ENCODE data around the gene DGKD. TPM values are rescaled to one million over a fixed set of nuclear protein-coding genes. Genes with fewer than 3 reads are reported as not detected.

DGKD gene
- total RNA-seq, 1 experiment from 2014 or later = 52.0 TPM

DNA sequence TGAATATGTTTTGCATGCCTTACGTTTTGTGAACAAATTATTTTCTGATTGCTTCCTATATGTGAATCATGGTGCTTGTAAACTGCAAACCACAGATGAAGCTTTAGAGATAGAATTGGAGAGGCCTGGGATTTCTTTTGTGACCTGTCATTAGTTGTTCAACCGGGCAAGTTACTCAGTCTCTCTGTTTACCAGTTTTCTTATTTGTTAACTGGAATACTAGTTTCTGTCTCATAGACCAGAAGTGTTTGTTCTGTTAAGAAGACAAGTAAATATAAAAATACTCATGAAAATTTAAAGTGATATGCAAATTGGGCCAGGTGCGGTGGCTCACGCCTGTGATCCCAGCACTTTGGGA is 27.3 kb downstream of the DGKD start:
- Histone ChIP-seq H3K36me3 (ENCODE audit: control insufficient read depth in 1 of 2, insufficient read depth in 2 of 2, low read length in 2 of 2) (no peaks in the 10 kb centered on the region; a peak in 1 of 4 replicates), H3K79me2 (ENCODE audit: insufficient read depth, low read length) (peaks cover 82% of the 10 kb centered on the region), H2AFZ (ENCODE audit: low read depth, low read length, poor library complexity, severe bottlenecking) (no peak overlapping the region), H3K9me3 (ENCODE audit: control insufficient read depth in 1 of 2, insufficient read depth in 1 of 2, low read depth in 1 of 2, low read length in 2 of 2) (no peaks in the 10 kb centered on the region), H3K4me3 (replicated peaks in 1 of 2; ENCODE audit: low read depth in 1 of 2, low read length in 2 of 2) (no peak overlapping the region), H3K9ac (ENCODE audit: low read length) (no peak overlapping the region), H3K9me2 (ENCODE audit: insufficient read depth) (no peaks in the 10 kb centered on the region), H3K4me2 (ENCODE audit: low read length) (no peak overlapping the region), H3K27me3 (ENCODE audit: insufficient read depth, low read length) (no peaks in the 10 kb centered on the region), H3K27ac (ENCODE audit: low read depth, low read length) (no peak overlapping the region), H3K4me1 (ENCODE audit: control insufficient read depth in 1 of 2, insufficient read depth in 2 of 2, low read length in 2 of 2) (0 out of 4 replicates have a peak, but pooled peaks cover 0 to 4% of the 10 kb centered on the region in 2 experiments), H4K20me1 (ENCODE audit: insufficient read depth) (no peaks in the 10 kb centered on the region)
- DNase-seq (ENCODE audit: low read depth, low spot score) (no peak), ATAC-seq (no peak)
- ChIA-PET POLR2A (no interaction called here), RAD21 (ENCODE audit: low non-redundant PET in 1 of 2, low total read pairs in 2 of 2, uncharacterized antibody in 2 of 2, unreplicated experiment in 2 of 2) (no interaction called here), CTCF (no interaction called here)
- intact Hi-C loops (cut with micrococcal nuclease) = no loop called here
- TF ChIP-seq, protein P1, sequence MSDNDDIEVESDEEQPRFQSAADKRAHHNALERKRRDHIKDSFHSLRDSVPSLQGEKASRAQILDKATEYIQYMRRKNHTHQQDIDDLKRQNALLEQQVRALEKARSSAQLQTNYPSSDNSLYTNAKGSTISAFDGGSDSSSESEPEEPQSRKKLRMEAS (IDR thresholded peaks at IDR 0.05) = no peak
- no peak for TF ChIP-seq EZH2phosphoT487 (IDR thresholded peaks at IDR 0.05; ENCODE audit: borderline replicate concordance)
- no TSS peak for BruUV-seq (replicated peaks)

DNA sequence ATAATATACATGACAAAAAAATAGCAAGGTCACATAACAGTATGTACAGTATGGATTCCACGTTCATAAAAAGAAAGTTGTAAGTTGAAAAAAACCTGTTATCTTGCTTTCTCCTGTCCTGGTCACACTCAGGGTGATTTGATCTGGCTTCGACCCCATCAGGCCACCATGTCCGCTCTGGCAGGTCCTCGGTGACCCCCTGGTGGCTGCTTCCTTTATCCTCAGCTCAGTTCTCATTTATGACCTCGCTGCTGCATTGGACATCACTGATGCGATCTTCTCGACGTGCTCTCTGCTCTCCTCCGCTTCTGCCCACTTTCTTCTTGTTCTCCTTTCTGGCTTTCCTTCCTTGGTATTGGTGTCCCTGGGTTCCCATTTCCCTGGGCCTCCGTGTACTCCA is 29.7 kb downstream of the DGKD start:
- ATAC-seq = 0 out of 2 replicates have a peak, but pooled peaks have one; percentile 55
- Histone ChIP-seq H3K4me1 (ENCODE audit: control insufficient read depth in 1 of 2, insufficient read depth in 2 of 2, low read length in 2 of 2) (0 out of 4 replicates have a peak, but pooled peaks cover 0 to 4% of the 10 kb centered on the region in 2 experiments), H2AFZ (ENCODE audit: low read depth, low read length, poor library complexity, severe bottlenecking) (no peak overlapping the region), H3K4me2 (ENCODE audit: low read length) (no peak overlapping the region), H3K36me3 (ENCODE audit: control insufficient read depth in 1 of 2, insufficient read depth in 2 of 2, low read length in 2 of 2) (no peaks in the 10 kb centered on the region), H3K9ac (ENCODE audit: low read length) (no peak overlapping the region), H3K27ac (ENCODE audit: low read depth, low read length) (no peak overlapping the region), H3K9me3 (ENCODE audit: control insufficient read depth in 1 of 2, insufficient read depth in 1 of 2, low read depth in 1 of 2, low read length in 2 of 2) (no peaks in the 10 kb centered on the region), H3K9me2 (ENCODE audit: insufficient read depth) (no peaks in the 10 kb centered on the region), H3K79me2 (ENCODE audit: insufficient read depth, low read length) (peaks cover 87% of the 10 kb centered on the region), H3K4me3 (replicated peaks in 1 of 2; ENCODE audit: low read depth in 1 of 2, low read length in 2 of 2) (no peak overlapping the region), H3K27me3 (ENCODE audit: insufficient read depth, low read length) (no peaks in the 10 kb centered on the region), H4K20me1 (ENCODE audit: insufficient read depth) (no peaks in the 10 kb centered on the region)
- BruUV-seq (replicated peaks) = no TSS peak
- ChIA-PET POLR2A (no interaction called here), RAD21 (ENCODE audit: low non-redundant PET in 1 of 2, low total read pairs in 2 of 2, uncharacterized antibody in 2 of 2, unreplicated experiment in 2 of 2) (no interaction called here), CTCF (no interaction called here)
- TF ChIP-seq SP1 (IDR thresholded peaks at IDR 0.05; ENCODE audit: low read depth) (no peak), ELF1 (IDR thresholded peaks at IDR 0.05; ENCODE audit: borderline replicate concordance, low read depth) (no peak), EZH2phosphoT487 (IDR thresholded peaks at IDR 0.05; ENCODE audit: borderline replicate concordance) (no peak), EZH2 (IDR thresholded peaks at IDR 0.05) (no peak), POLR2A (IDR thresholded peaks at IDR 0.05; ENCODE audit: borderline replicate concordance, extremely low read depth, insufficient read depth, insufficient read length) (no peak)
- TF ChIP-seq, protein P2, sequence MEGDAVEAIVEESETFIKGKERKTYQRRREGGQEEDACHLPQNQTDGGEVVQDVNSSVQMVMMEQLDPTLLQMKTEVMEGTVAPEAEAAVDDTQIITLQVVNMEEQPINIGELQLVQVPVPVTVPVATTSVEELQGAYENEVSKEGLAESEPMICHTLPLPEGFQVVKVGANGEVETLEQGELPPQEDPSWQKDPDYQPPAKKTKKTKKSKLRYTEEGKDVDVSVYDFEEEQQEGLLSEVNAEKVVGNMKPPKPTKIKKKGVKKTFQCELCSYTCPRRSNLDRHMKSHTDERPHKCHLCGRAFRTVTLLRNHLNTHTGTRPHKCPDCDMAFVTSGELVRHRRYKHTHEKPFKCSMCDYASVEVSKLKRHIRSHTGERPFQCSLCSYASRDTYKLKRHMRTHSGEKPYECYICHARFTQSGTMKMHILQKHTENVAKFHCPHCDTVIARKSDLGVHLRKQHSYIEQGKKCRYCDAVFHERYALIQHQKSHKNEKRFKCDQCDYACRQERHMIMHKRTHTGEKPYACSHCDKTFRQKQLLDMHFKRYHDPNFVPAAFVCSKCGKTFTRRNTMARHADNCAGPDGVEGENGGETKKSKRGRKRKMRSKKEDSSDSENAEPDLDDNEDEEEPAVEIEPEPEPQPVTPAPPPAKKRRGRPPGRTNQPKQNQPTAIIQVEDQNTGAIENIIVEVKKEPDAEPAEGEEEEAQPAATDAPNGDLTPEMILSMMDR (IDR thresholded peaks at IDR 0.05 in 2 of 3, conservative IDR thresholded peaks at IDR 0.05 in 1 of 3; ENCODE audit: borderline replicate concordance in 1 of 3, insufficient read depth in 1 of 3, low read depth in 2 of 3, low read length in 2 of 3) = peak in 1 of 3 experiments; percentile 31; a peak in 2 of 6 replicates
- intact Hi-C loops (cut with micrococcal nuclease) = no loop called here
- no peak for DNase-seq (ENCODE audit: low read depth, low spot score)
